GM23338 (cell line): ENCODE data around the gene FLT1.

Experiments used
- CREB1 ChIP-seq: fragments of 250-450 bp; sonication (Bioruptor Pico); IDR thresholded peaks from 2 replicates; pipeline ENCODE4 v1.5.0; 2020; ENCODE audit warnings: low read depth, mild to moderate bottlenecking, moderate library complexity
- ETS1 ChIP-seq: IDR thresholded peaks from 2 replicates; pipeline ENCODE4 v1.6.1; 2016; ENCODE audit warnings: antibody characterized with exemption
- EZH2 ChIP-seq: fragments of 200-600 bp; sonication (generic); IDR thresholded peaks from one replicate; pipeline ENCODE4 v1.8.0; 2017; ENCODE audit warnings: antibody characterized with exemption, mild to moderate bottlenecking, low read depth; ENCODE audit not compliant: unreplicated experiment
- EZH2phosphoT487 ChIP-seq: fragments of 200-600 bp; sonication (generic); IDR thresholded peaks from one replicate; pipeline ENCODE4 v1.8.1; 2018; ENCODE audit warnings: antibody characterized with exemption; ENCODE audit not compliant: unreplicated experiment
- JUNB ChIP-seq: IDR thresholded peaks from one replicate; pipeline ENCODE4 v1.6.1; 2016; ENCODE audit warnings: antibody characterized with exemption; ENCODE audit not compliant: unreplicated experiment
- NANOG ChIP-seq: IDR thresholded peaks from 2 replicates; pipeline ENCODE4 v1.6.1; 2016; ENCODE audit warnings: antibody characterized with exemption, borderline replicate concordance
- POLR2AphosphoS5 ChIP-seq: IDR thresholded peaks from 2 replicates; pipeline ENCODE4 v1.6.1; 2016; ENCODE audit warnings: antibody characterized with exemption, low read depth
- REST ChIP-seq: IDR thresholded peaks from one replicate; pipeline ENCODE4 v1.6.1; 2018; ENCODE audit warnings: antibody characterized with exemption; ENCODE audit not compliant: unreplicated experiment
- ZNF331 ChIP-seq: fragments of 250-450 bp; sonication (Bioruptor Pico); IDR thresholded peaks from 2 replicates; pipeline ENCODE4 v1.5.0; 2020; ENCODE audit warnings: low read depth, mild to moderate bottlenecking, moderate library complexity
- TF ChIP-seq, protein P1 (sequence below), 2 experiments: fragments of 200-600 bp in 1 of 2; sonication (generic) in 1 of 2; conservative IDR thresholded peaks; 2 replicates each; pipeline versions ENCODE4 v1.5.1 to v1.6.1; 2016 to 2017; ENCODE audit warnings: antibody characterized with exemption in 2 of 2, low read depth in 2 of 2, mild to moderate bottlenecking in 2 of 2, moderate library complexity in 1 of 2

- TF ChIP-seq POLR2AphosphoS5 (no peak), JUNB (no peak), EZH2 (no peak), NANOG (no peak), CREB1 (CRISPR knock-in tag) (no peak), ETS1 (no peak), REST (no peak), ZNF331 (CRISPR knock-in tag) (no peak), EZH2phosphoT487 (no peak)
- TF ChIP-seq, protein P1, sequence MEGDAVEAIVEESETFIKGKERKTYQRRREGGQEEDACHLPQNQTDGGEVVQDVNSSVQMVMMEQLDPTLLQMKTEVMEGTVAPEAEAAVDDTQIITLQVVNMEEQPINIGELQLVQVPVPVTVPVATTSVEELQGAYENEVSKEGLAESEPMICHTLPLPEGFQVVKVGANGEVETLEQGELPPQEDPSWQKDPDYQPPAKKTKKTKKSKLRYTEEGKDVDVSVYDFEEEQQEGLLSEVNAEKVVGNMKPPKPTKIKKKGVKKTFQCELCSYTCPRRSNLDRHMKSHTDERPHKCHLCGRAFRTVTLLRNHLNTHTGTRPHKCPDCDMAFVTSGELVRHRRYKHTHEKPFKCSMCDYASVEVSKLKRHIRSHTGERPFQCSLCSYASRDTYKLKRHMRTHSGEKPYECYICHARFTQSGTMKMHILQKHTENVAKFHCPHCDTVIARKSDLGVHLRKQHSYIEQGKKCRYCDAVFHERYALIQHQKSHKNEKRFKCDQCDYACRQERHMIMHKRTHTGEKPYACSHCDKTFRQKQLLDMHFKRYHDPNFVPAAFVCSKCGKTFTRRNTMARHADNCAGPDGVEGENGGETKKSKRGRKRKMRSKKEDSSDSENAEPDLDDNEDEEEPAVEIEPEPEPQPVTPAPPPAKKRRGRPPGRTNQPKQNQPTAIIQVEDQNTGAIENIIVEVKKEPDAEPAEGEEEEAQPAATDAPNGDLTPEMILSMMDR (conservative IDR thresholded peaks at IDR 0.05; ENCODE audit: low read depth in 2 of 2), result no peak
These were observed 236.5 kb downstream of the FLT1 start for GRCh38 chr13:28258417-28258816.
